GM12878 (cell line): Measurements from ENCODE around the gene GRM7. TPM values are rescaled to one million over a fixed set of nuclear protein-coding genes. Genes with fewer than 3 reads are reported as not detected.

ENCODE experiments used
- ATAC-seq: fragments of 200-7000 bp; cut with Tn5 transposase; 3 replicates; pipeline ENCODE4 v1.9.1; 2020; ENCODE audit warnings: mild to moderate bottlenecking, moderate library complexity
- BruUV-seq: library from RNA; stranded (reverse); fragments of 400-500 nt; replicated peaks from 2 replicates; lab custom pipeline; 2021; lab: Mats Ljungman, UMichigan
- CTCF ChIA-PET: fragments of 300-600 bp; sonication (Branson Sonifier 250); formaldehyde crosslinking; extraction: SDS; loops from one replicate; lab custom pipeline; 2021; ENCODE audit warnings: inconsistent platforms; lab: Yijun Ruan, JAX
- POLR2A ChIA-PET: fragments of 350-600 bp; formaldehyde crosslinking; extraction: SDS; loops from one replicate; lab custom pipeline; 2021; ENCODE audit warnings: inconsistent platforms; lab: Charles Lee
- RAD21 ChIA-PET: fragments of 300-600 bp; sonication (Branson Sonifier 250); formaldehyde crosslinking; loops from one replicate; lab custom pipeline; 2023; ENCODE audit warnings: antibody characterized with exemption; ENCODE audit not compliant: unreplicated experiment; lab: Charles Lee
- SMC1A ChIA-PET: fragments of 300-600 bp; sonication (Branson Sonifier 250); formaldehyde crosslinking; loops from one replicate; lab custom pipeline; 2023; ENCODE audit not compliant: unreplicated experiment, uncharacterized antibody; lab: Charles Lee
- DNase-seq: peaks from one replicate; pipeline ENCODE4 v3.0.0-alpha.2; 2011; ENCODE audit warnings: low read depth, low spot score
- FAIRE-seq: peaks from 3 replicates; lab custom pipeline; 2011; peaks lifted over from hg19 to GRCh38; lab: Jason Lieb, UNC
- H2AFZ ChIP-seq: 2 replicates; pipeline ENCODE4 v1.6.0; 2011; ENCODE audit warnings: low read depth, low read length, control low read depth; ENCODE audit not compliant: control insufficient read depth
- H3K27ac ChIP-seq: 2 replicates; pipeline ENCODE4 v1.5.1; 2011; ENCODE audit warnings: control low read depth; ENCODE audit not compliant: control insufficient read depth, insufficient read depth
- H3K27me3 ChIP-seq, 2 experiments: replicated peaks in 1 of 2; 2 replicates each; pipeline versions ENCODE4 v1.6.0 to v1.6.1; 2011; ENCODE audit warnings: low read length in 1 of 2; ENCODE audit not compliant: control insufficient read depth in 2 of 2, insufficient read depth in 2 of 2
- H3K36me3 ChIP-seq, 2 experiments: 2 replicates each; pipeline ENCODE4 v1.5.1; 2011; ENCODE audit warnings: low read length in 1 of 2; ENCODE audit not compliant: control insufficient read depth in 2 of 2, insufficient read depth in 2 of 2
- H3K4me1 ChIP-seq: 2 replicates; pipeline ENCODE4 v1.6.1; 2011; ENCODE audit warnings: mild to moderate bottlenecking, low read length, moderate library complexity, mixed read lengths; ENCODE audit not compliant: control insufficient read depth, insufficient read depth
- H3K4me2 ChIP-seq: 2 replicates; pipeline ENCODE4 v1.6.0; 2011; ENCODE audit warnings: control low read depth; ENCODE audit not compliant: control insufficient read depth, insufficient read depth
- H3K4me3 ChIP-seq: fragments of 200-600 bp; sonication (generic); 2 replicates; pipeline ENCODE4 v1.5.1; 2016
- H3K79me2 ChIP-seq: 2 replicates; pipeline ENCODE4 v1.6.0; 2011; ENCODE audit warnings: low read length; ENCODE audit not compliant: control insufficient read depth, insufficient read depth
- H3K9ac ChIP-seq: 2 replicates; pipeline ENCODE4 v1.8.0; 2011; ENCODE audit warnings: low read length, control low read depth, mixed read lengths; ENCODE audit not compliant: control insufficient read depth, insufficient read depth
- H3K9me3 ChIP-seq: replicated peaks from 3 replicates; pipeline ENCODE4 v1.5.1; 2011; ENCODE audit warnings: mild to moderate bottlenecking, low read length; ENCODE audit not compliant: control insufficient read depth, insufficient read depth
- H4K20me1 ChIP-seq: 2 replicates; pipeline ENCODE4 v1.6.0; 2011; ENCODE audit not compliant: control insufficient read depth, insufficient read depth
- ASH2L ChIP-seq: fragments of 300-600, 200-600 bp; sonication (generic); IDR thresholded peaks from 2 replicates; pipeline ENCODE4 v1.6.1; 2017; ENCODE audit warnings: low read depth, mild to moderate bottlenecking, borderline replicate concordance
- CBX5 ChIP-seq: sonication (generic); IDR thresholded peaks from 2 replicates; pipeline ENCODE4 v1.6.1; 2016; ENCODE audit warnings: low read depth, moderate library complexity, mild to moderate bottlenecking, inconsistent platforms
- DPF2 ChIP-seq: fragments of 450-650 bp; IDR thresholded peaks from 2 replicates; pipeline ENCODE4 v1.6.1; 2017; ENCODE audit warnings: mild to moderate bottlenecking
- EZH2 ChIP-seq: IDR thresholded peaks from 2 replicates; pipeline ENCODE4 v1.6.1; 2012; ENCODE audit warnings: low read depth, mild to moderate bottlenecking, control low read depth, inconsistent platforms, low read length, borderline replicate concordance; ENCODE audit not compliant: control insufficient read depth
- GABPA ChIP-seq: IDR thresholded peaks from 2 replicates; pipeline ENCODE4 v1.6.1; 2014; ENCODE audit warnings: antibody characterized with exemption, low read depth, mild to moderate bottlenecking, inconsistent platforms
- HDGF ChIP-seq: fragments of 450-650 bp; IDR thresholded peaks from 2 replicates; pipeline ENCODE4 v1.6.1; 2016; ENCODE audit warnings: antibody characterized with exemption
- MTA2 ChIP-seq: fragments of 450-650 bp; IDR thresholded peaks from 2 replicates; pipeline ENCODE4 v1.6.1; 2016; ENCODE audit warnings: low read depth, mild to moderate bottlenecking, moderate library complexity
- MTA3 ChIP-seq: IDR thresholded peaks from 2 replicates; pipeline ENCODE4 v1.6.1; 2012; ENCODE audit warnings: low read length, inconsistent platforms, borderline replicate concordance
- NFYB ChIP-seq: IDR thresholded peaks from 2 replicates; pipeline ENCODE4 v1.6.1; 2011; ENCODE audit warnings: low read depth, mild to moderate bottlenecking, low read length, improper control_type of control experiment, moderate library complexity; ENCODE audit not compliant: insufficient read depth
- NRF1 ChIP-seq: conservative IDR thresholded peaks from 2 replicates; pipeline ENCODE4 v1.6.1; 2011; ENCODE audit warnings: mild to moderate bottlenecking, low read depth, low read length, improper control_type of control experiment
- POLR2AphosphoS2 ChIP-seq: IDR thresholded peaks from 2 replicates; pipeline ENCODE4 v1.6.1; 2011; ENCODE audit warnings: low read depth, mild to moderate bottlenecking, low read length, improper control_type of control experiment, moderate library complexity
- PRDM15 ChIP-seq: fragments of 450-650 bp; formaldehyde crosslinking; IDR thresholded peaks from 2 replicates; pipeline ENCODE4 v1.4.0; 2020; ENCODE audit warnings: mild to moderate bottlenecking, moderate library complexity
- RBBP5 ChIP-seq: fragments of 200-600 bp; sonication (generic); conservative IDR thresholded peaks from 2 replicates; pipeline ENCODE4 v1.6.1; 2016
- RFX5 ChIP-seq: IDR thresholded peaks from 2 replicates; pipeline ENCODE4 v1.6.1; 2011; ENCODE audit warnings: low read depth, low read length, improper control_type of control experiment
- SIN3A ChIP-seq: IDR thresholded peaks from 2 replicates; pipeline ENCODE4 v1.6.1; 2012; ENCODE audit warnings: low read depth, low read length, improper control_type of control experiment
- SRF ChIP-seq, 2 experiments: IDR thresholded peaks; 2 replicates each; pipeline ENCODE4 v1.6.1; 2011; ENCODE audit warnings: low read depth in 2 of 2, low read length in 2 of 2, mild to moderate bottlenecking in 1 of 2, moderate library complexity in 1 of 2
- TARDBP ChIP-seq: IDR thresholded peaks from 2 replicates; pipeline ENCODE4 v1.6.1; 2016; ENCODE audit warnings: borderline replicate concordance
- ZZZ3 ChIP-seq: IDR thresholded peaks from 2 replicates; pipeline ENCODE4 v1.6.1; 2011; ENCODE audit warnings: low read depth; ENCODE audit not compliant: control insufficient read depth, insufficient read length
- WGBS: methylation state at CpG from one replicate; pipeline ENCODE4 v1.1.6; 2016; ENCODE audit warnings: low lambda C conversion rate; ENCODE audit not compliant: insufficient replicate concordance, insufficient coverage; ENCODE audit errors: missing lambda C conversion rate; 5-methylcytosine and 5-hydroxymethylcytosine counted together
- in situ Hi-C: fragments of 300-500 bp; cut with MboI; formaldehyde crosslinking; loops from 9 replicates; pipeline ENCODE4 v1.14.3; 2018; ENCODE audit warnings: mixed read lengths
- intact Hi-C: fragments of 100-400 bp; cut with micrococcal nuclease; formaldehyde crosslinking; loops from one replicate; pipeline ENCODE4 v1.14.2; 2022; ENCODE audit not compliant: unreplicated experiment
- polyA plus RNA-seq, 11 experiments: library from polyadenylated mRNA; depleted of rRNA in 4 of 11; unstranded in 6 of 11; stranded (reverse) in 5 of 11; fragments of >200 nt; fragmentation: Nextera tagmentation in 4 of 11; fragmentation: Illumina TruSeq in 1 of 11; extraction: Ambion mirVana in 4 of 11; extraction: Trizol in 1 of 11; gene quantifications; 1 replicate in 1 of 11; 2 replicates in 10 of 11; pipeline versions ENCODE4 v1.2.1 to v1.2.3, GENCODE V29; 2011 to 2016; ENCODE audit warnings: inconsistent platforms in 2 of 11, missing spikeins in 2 of 11, low read depth in 1 of 11
- total RNA-seq, 4 experiments: library from RNA; depleted of rRNA in 3 of 4; stranded (reverse); fragments of >200 nt in 3 of 4; fragmentation: Illumina TruSeq in 1 of 4; extraction: Trizol in 1 of 4; gene quantifications; 2 replicates each; pipeline versions ENCODE4 v1.2.1 to v1.2.3, GENCODE V29; 2013 to 2021
- TF ChIP-seq, protein P1 (sequence below): IDR thresholded peaks from 2 replicates; pipeline ENCODE4 v1.6.1; 2012; ENCODE audit warnings: low read depth, low read length, improper control_type of control experiment

GRM7 gene
- total and polyA plus RNA-seq, 10 of the 15 experiments (the other 5 are each of a cell fraction or from before 2014, with no cell fraction given): not detected

- H3K4me1 ChIP-seq: no peaks in the 10 kb centered on the region
- RAD21 ChIA-PET: no interaction called here
- no peak for DNase-seq
- TF ChIP-seq HDGF: no peak
- TF ChIP-seq CBX5: no peak
- TF ChIP-seq ASH2L: no peak
- no peak for TF ChIP-seq EZH2
- no peak for TF ChIP-seq MTA3
- TF ChIP-seq SRF (IDR thresholded peaks at IDR 0.05; ENCODE audit: low read depth in 2 of 2, low read length in 2 of 2): no peak
- TF ChIP-seq RBBP5: no peak
- no peak for TF ChIP-seq SIN3A
- TF ChIP-seq, protein P1, sequence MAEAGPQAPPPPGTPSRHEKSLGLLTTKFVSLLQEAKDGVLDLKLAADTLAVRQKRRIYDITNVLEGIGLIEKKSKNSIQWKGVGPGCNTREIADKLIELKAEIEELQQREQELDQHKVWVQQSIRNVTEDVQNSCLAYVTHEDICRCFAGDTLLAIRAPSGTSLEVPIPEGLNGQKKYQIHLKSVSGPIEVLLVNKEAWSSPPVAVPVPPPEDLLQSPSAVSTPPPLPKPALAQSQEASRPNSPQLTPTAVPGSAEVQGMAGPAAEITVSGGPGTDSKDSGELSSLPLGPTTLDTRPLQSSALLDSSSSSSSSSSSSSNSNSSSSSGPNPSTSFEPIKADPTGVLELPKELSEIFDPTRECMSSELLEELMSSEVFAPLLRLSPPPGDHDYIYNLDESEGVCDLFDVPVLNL: no peak
- TF ChIP-seq DPF2: no peak
- TF ChIP-seq RFX5: no peak
- TF ChIP-seq NFYB: no peak
- TF ChIP-seq POLR2AphosphoS2: no peak
- TF ChIP-seq GABPA: no peak
- no peak for TF ChIP-seq MTA2
- TF ChIP-seq TARDBP: no peak
- no peak for TF ChIP-seq ZZZ3
- no peak for TF ChIP-seq PRDM15
- no peak for TF ChIP-seq NRF1
- TF ChIP-seq, all 136 proteins: peak for 0
- no peak for FAIRE-seq
- H3K27ac ChIP-seq: no peak overlapping the region
- in situ Hi-C loops: no loop called here
- H3K4me2 ChIP-seq: no peak overlapping the region
- ATAC-seq: no peak
- SMC1A ChIA-PET: interaction anchor here (1.4 to 1.6 kb wide), 2 partner anchors 9 to 461 kb away, joined by 3 to 7 read pairs; no protein-coding TSS in a partner anchor
- intact Hi-C loops: no loop called here
- no peak overlapping the region for H2AFZ ChIP-seq
- H3K4me3 ChIP-seq: no peak overlapping the region
- CTCF ChIA-PET: interaction anchor here (1.1 kb wide), 1 partner anchor 10 kb away, joined by 4 read pairs; no protein-coding TSS in a partner anchor
- no peaks in the 10 kb centered on the region for H3K79me2 ChIP-seq
- H3K9me3 ChIP-seq: no peaks in the 10 kb centered on the region
- no TSS peak for BruUV-seq
- H3K27me3 ChIP-seq: no peaks in the 10 kb centered on the region
- WGBS: 0% methylated on average over 1 of the region's 1 CpG
- POLR2A ChIA-PET: no interaction called here
- H3K36me3 ChIP-seq: no peaks in the 10 kb centered on the region
- H3K9ac ChIP-seq: no peak overlapping the region
- no peaks in the 10 kb centered on the region for H4K20me1 ChIP-seq
Measured at GRCh38 chr3:7683426-7683825, 822.5 kb downstream of the GRM7 start.
